D721Med (cell line): ENCODE measurements around the gene TEX12.

Experiments used
- DNase-seq: peaks from one replicate; pipeline ENCODE4 v3.0.0; 2011; ENCODE audit warnings: low spot score; ENCODE audit not compliant: insufficient read length
- FAIRE-seq: peaks from 2 replicates; lab custom pipeline; 2011; peaks lifted over from hg19 to GRCh38; lab: Jason Lieb, UNC
- CTCF ChIP-seq: IDR thresholded peaks from 2 replicates; pipeline ENCODE4 v1.5.1; 2012; ENCODE audit warnings: mild to moderate bottlenecking, control low read depth; ENCODE audit not compliant: insufficient read depth; ENCODE audit errors: missing control alignments

Gene TEX12

GRCh38 chr11:112132737-112133136 is 34.4 kb upstream of the TEX12 start:
- FAIRE-seq: no peak
- DNase-seq: no peak
- no peak for TF ChIP-seq CTCF

GRCh38 chr11:112134473-112134872 is 32.7 kb upstream of the TEX12 start:
- DNase-seq: no peak
- no peak for FAIRE-seq
- no peak for TF ChIP-seq CTCF

- FAIRE-seq (no peak), DNase-seq (no peak)
- TF ChIP-seq CTCF: no peak
Observed at GRCh38 chr11:112143597-112143996, 23.6 kb upstream of the TEX12 start.

- DNase-seq (no peak), FAIRE-seq (no peak)
- TF ChIP-seq CTCF: no peak
Observed at GRCh38 chr11:112150517-112150916, 16.7 kb upstream of the TEX12 start.

GRCh38 chr11:112156153-112156955 is 10.8 kb upstream of the TEX12 start:
- FAIRE-seq (no peak), DNase-seq (no peak)
- no peak for TF ChIP-seq CTCF

GRCh38 chr11:112156956-112157766 is 10.0 kb upstream of the TEX12 start:
- DNase-seq: no peak
- TF ChIP-seq CTCF: no peak
- no peak for FAIRE-seq
